AML-193 (cell line): ENCODE results near the gene KLHL17.

Source experiments
- DNase-seq, 2 experiments: peaks; one replicate each; lab custom pipeline; 2025; lab: John Stamatoyannopoulos, UW

KLHL17 gene

GRCh38 chr1:923131-923990 lies 37.0 kb upstream of the KLHL17 start, which contains the start of gene SAMD11:
TSS of gene SAMD11 (plus strand) at chr1:923923. CDS start at chr1:924432, 509 bp downstream.
- peak; percentile 19 to 39 for DNase-seq

- DNase-seq, result no peak
Observed at GRCh38 chr1:923991-924655, 36.3 kb upstream of the KLHL17 start.

DNA sequence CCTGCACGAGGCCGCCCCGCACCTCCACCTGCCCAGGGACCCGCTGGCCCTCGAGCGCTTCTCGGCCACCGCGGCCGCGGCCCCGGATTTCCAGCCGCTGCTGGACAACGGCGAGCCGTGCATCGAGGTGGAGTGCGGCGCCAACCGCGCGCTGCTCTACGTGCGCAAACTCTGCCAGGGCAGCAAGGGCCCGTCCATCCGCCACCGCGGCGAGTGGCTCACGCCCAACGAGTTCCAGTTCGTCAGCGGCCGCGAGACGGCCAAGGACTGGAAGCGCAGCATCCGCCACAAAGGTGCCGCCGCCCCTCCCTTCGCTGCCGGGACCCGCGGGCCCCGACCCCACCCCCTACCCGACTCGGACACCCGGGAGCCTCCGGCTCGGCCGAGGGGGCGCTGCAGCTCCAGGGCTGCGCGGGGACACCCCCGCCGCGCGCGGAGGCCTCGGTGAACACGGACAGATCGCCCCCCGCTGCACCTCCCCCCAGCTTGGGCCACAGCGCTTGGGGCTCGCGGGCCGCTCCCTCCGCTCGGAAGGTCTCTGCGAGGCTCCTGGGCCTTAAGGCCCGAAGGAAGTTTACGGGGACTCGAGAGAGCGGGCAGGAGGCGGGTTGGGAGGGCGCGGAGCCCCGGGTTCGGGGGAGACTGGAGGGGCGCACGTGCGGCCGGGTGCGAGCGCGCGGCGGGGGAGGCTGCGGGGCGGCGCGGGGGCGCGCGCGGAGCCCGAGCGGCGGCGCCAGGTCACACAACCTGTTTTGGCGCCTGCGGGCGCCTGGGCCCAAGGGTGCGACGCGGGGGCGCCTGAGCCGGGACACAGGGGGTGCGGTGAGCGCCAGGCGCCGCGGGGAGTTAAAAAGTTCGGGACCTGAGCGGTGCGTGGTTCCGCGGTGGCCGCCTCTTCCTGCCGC lies 35.5 kb upstream of the KLHL17 start:
- no peak for DNase-seq

DNA sequence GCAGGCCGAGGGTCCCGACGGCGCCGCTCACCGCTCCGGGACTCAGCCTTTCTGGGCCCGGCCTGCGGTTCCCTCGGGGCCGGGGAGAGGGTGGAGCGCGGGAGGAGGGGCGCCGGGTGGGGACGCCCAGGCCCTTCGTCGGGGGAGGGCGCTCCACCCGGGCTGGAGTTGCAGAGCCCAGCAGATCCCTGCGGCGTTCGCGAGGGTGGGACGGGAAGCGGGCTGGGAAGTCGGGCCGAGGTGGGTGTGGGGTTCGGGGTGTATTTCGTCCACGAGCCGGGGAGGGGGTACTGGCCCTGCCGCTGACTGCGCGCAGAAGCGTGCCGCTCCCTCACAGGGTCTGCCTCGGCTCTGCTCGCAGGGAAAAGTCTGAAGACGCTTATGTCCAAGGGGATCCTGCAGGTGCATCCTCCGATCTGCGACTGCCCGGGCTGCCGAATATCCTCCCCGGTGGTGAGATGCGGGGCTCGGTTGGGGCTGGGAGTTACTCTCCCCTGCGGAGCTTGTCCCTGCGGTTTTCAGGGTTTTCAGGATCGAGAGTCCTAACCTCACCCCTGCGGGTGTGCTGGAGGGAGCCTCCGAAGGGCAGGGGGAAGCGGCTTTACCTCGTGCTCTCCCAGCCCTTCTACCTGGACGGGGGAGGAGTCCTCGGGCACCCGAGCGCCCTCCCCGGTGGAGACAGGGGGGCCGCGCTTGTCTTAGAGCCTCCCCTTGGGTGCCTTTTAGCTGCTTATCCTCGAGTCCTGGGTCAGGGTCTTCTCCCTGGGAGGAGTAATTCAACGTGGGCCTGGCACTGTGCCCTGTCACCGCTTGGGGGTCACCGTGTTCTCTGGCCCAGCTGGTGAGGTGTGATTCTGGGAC lies 34.6 kb upstream of the KLHL17 start:
- no peak for DNase-seq

- DNase-seq, result no peak
Observed at GRCh38 chr1:927234-927633, 33.1 kb upstream of the KLHL17 start.

- no peak for DNase-seq
Observed at GRCh38 chr1:927748-928147, 32.6 kb upstream of the KLHL17 start.

DNA sequence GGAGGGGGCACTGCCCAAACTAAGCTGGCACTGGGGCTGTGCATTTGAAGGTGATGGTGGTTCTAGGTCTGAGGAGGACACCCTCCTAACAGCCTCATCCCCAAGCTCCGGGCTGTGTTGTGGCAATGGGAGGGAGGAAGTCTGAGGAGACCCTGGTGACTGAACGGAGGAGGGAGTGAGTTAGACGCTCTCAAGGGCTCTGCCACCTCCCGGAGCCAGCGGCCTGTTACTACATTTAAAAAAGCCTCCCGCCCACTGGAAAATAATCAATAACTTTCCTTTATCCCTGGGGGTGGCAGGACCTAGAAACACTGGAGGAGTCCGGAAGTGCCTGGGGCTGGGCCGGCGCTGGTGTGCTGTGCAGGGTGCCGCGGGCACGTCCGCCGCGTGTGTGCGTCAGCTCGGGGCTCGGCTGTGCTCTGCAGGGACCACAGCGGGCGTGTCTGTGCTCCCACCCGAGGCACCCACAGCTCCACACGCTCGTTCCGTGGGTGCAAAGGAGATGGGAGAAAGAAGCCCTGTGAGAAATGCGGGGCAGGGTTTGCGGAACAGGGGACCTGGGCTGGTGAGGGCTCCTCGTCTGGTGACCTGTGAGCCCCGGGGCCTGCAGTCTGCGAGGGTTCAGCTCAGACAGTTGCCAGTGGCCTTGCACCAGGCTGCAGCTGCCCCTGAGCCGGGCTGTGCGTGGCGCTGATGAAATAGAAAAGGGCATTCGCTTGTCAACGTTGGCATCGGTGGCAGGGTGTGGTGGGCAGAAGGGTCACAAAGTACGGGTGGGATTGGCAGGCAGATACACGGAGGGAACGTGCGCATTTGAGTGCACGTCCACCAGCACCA lies 31.3 kb upstream of the KLHL17 start:
- no peak for DNase-seq

DNA sequence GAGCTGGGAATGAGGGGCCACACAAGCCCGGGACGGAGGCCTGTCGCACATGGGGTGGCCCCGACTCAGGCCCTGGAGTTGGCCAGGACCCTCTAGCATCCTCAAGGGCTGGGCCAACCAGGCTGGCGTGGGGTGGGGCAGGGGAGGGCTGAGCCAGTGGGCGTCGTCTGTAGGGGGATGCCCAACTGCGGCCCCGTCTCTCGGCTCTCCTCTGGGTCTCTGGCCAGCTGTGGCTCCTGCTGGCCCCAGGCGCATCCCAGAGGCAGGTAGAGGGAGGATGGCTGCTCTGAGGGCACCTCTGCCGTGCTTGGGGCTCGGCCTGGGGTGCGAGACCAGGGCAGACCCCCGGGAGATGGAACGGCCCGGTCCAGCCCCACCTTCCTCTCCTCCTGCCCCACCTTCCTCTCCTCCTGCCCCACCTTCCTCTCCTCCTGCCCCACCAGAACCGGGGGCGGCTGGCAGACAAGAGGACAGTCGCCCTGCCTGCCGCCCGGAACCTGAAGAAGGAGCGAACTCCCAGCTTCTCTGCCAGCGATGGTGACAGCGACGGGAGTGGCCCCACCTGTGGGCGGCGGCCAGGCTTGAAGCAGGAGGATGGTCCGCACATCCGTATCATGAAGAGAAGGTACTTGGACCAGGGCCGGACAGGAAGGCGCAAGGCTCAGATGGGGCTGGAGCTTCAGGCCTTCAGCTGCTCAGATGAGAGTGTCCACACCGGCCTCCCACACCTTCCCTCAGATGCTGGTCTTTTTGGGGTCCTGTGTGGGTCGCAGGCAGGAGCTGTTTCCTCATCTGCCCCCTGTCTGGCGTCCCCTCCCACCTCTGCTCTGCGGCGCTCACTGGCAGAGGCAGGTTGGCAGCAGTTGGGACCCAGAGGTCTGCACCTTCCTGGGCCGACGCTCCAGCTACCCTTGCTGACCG lies 30.4 kb upstream of the KLHL17 start:
- DNase-seq, result no peak

DNA sequence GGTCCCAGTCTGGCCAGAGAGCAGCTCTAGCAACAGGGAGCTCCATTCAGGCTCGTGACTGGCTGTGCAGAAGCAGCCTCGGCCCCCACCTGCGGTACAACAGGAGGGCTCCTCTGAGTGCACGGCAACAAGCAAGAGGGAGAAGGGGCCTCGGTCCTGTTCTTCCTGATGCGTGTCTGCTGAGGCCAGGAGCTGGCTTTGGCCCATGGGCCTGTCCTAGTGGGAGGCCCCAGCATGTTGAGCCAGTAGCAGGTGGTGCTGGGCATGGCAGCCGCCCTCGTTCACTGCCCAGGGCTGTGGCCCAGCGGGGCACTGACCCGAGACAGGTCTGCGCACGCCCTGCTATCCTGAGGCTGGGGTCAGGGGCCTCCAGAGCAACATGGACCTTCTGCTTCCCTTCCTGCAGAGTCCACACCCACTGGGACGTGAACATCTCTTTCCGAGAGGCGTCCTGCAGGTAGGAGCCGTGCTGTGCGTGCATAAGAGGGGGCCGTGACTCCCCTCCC lies 29.7 kb upstream of the KLHL17 start:
- no peak for DNase-seq

DNA sequence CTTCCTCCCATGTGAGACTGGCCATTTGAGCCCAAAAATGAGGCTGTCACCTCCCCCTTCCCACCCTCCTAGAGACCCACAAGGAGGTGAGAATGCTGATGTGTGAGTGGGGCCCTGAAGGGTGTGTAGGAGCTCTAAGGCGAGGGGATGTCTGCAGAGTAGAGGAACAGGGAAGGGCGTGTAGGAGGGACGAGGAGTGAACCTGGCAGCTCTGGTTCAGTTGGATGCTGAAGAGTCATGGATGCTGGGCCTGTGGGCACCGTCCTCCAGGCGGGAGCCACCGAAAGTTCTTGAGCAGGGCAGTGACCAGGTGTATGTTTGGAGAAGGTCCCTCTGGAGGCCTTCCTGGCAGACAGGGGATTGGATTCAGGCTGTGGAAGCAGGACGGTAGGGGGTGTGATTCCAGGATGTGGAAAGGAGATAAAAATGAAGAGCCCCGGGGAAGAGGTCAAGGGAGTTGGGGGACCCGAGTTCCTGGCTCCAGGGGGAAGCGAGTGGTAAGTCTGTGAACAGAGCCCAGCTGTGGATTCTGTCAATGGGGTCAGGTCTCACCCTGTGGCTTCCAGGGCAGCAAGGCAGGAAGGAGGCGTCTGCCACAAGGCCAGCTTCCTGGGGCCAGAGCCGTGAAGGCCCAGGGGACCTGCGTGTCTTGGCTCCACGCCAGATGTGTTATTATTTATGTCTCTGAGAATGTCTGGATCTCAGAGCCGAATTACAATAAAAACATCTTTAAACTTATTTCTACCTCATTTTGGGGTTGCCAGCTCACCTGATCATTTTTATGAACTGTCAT lies 28.8 kb upstream of the KLHL17 start:
- no peak for DNase-seq

- no peak for DNase-seq
Observed at GRCh38 chr1:932173-932510, 28.2 kb upstream of the KLHL17 start.

DNA sequence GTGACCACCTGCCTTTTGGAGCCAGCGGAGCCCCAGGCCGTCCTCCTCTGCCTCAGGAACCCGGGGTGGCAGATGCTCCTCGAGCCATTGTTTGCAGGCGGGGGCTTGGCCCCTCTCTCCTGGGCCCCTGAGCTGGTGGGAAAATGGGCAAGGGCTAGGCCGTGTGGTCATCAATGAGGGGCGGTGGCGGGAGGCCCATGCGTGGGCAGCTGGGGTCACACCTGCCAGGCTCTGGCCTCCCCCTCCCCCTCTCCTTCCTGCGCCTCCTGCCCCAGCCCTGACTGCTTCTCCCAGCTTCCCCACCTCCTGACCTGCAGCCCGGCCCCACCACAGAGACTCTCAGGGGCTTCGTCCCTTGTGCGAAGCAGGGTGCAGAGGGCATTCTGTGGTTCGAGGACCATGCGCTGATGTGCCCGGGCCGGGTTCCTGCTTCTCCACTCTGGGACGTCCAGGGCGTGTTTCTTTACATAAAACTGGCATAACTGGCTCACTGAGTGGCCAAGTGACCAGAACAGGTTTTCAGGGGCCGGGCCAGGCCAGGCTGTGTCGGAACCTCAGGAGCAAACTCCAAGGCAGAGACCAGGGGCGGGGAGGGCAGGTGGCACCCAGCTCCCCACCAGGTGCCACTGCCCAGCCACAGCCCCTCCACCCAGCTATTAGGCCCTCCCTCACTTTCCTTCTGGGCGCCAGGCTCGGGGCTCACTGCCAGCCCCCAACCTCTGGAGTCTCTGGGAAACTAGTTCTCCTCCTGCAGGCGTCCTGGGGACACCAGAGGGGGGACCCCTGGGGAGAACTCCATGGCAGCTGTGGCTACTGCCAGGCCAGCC lies 27.4 kb upstream of the KLHL17 start:
- no peak for DNase-seq

DNA sequence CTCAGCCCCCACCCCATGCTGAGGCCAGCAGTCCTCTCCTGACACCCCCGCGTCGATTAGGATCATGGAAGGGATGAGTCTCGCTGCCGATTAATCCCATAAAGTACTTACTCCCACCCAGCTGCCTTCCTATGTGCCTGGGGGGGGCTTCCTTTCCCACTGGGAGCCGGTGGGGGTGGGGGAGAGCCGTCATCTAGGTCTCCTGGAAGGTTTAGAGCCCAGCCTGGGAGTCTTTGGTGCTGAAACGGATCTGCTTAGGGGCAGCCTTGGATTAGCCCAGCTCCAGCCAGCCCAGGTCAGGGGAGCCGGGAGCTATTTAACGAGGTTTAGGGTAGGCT lies 26.8 kb upstream of the KLHL17 start:
- no peak for DNase-seq

GRCh38 chr1:934991-935750 lies 25.2 kb upstream of the KLHL17 start:
- DNase-seq, result no peak

- DNase-seq, result no peak
Observed at GRCh38 chr1:935751-936231, 24.6 kb upstream of the KLHL17 start.

DNA sequence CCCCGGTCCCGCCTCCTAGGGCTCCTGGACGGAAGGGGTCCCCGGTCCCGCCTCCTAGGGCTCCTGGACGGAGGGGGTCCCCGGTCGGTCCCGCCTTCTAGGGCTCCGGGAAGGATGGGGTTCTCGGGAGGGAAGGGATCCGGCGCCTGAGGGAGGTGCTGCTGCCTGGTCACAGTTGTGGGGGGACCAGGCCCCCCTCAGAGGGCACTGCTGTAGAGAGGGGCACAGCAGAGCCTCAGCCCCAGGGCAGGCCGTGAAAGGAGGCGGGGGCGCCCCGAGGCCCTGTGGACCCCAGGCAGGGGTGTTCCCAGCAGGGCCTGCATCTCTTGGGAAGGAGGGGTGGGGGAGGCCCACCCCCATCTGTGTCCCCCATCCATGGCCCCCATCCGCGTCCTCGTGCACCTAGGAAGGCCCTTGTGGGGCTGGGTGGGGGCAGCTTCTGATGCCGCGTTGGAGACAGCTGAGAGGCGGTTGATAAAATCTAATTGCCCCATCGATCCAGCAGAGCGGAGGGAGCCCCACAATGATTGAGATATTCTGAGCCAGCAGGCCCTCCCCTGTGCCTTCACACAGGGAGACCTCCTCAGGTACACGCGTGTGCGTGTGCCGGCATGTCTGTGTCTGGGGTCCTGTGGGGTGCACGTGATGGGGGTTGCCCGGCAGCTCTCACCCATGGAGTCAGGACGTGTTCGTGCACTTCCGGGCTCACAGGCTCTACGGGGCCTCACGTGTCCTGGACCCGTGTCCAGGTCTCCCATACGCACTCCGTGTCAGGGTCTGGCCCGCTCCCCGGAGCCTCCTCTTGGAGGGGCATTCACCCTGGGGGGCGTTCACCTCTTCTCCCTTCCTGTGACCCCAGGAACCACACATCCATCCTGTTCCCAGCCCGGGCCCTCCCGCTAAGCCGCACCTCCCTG lies 23.8 kb upstream of the KLHL17 start:
- no peak for DNase-seq
